Keratinocyte (primary cell): ENCODE measurements around the gene IFT122.

ENCODE experiments used
- EZH2 ChIP-seq: IDR thresholded peaks from one replicate; pipeline ENCODE4 v1.6.1; 2012; ENCODE audit warnings: inconsistent platforms, mild to moderate bottlenecking, low read length, moderate library complexity
- TF ChIP-seq, protein P1 (sequence below), 3 experiments: IDR thresholded peaks in 1 of 3; conservative IDR thresholded peaks in 1 of 3; optimal IDR thresholded peaks in 1 of 3; 2 replicates in 2 of 3; 3 replicates in 1 of 3; pipeline versions ENCODE3 to v1.5.1; 2011; ENCODE audit warnings: low read length in 3 of 3, mild to moderate bottlenecking in 3 of 3, moderate library complexity in 2 of 3, control low read depth in 1 of 3, inconsistent platforms in 1 of 3; ENCODE audit not compliant: insufficient read depth in 2 of 3; ENCODE audit errors: extremely low read depth in 1 of 3

DNA sequence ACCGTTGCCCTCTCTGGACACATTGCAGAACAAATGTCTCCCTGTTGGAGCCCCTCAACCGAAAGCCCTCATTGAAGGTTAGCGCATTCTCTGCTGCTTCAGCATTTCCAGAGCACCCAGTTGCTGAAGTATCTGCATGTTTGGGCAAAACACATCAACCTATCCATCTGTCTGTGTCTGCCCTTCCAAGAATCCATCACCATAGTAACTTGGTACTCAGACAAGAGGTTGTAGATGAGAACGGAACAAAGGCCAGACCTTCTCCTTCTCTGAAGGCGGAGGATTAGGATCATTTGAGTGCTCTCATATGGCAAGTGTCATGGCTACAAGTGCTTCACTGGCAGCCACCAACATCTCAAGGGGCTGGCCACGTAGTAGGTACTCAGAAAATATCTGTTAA is 65.3 kb downstream of the IFT122 start:
- TF ChIP-seq, protein P1, sequence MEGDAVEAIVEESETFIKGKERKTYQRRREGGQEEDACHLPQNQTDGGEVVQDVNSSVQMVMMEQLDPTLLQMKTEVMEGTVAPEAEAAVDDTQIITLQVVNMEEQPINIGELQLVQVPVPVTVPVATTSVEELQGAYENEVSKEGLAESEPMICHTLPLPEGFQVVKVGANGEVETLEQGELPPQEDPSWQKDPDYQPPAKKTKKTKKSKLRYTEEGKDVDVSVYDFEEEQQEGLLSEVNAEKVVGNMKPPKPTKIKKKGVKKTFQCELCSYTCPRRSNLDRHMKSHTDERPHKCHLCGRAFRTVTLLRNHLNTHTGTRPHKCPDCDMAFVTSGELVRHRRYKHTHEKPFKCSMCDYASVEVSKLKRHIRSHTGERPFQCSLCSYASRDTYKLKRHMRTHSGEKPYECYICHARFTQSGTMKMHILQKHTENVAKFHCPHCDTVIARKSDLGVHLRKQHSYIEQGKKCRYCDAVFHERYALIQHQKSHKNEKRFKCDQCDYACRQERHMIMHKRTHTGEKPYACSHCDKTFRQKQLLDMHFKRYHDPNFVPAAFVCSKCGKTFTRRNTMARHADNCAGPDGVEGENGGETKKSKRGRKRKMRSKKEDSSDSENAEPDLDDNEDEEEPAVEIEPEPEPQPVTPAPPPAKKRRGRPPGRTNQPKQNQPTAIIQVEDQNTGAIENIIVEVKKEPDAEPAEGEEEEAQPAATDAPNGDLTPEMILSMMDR (optimal IDR thresholded peaks at IDR 0.05 in 1 of 3, IDR thresholded peaks at IDR 0.05 in 1 of 3, conservative IDR thresholded peaks at IDR 0.05 in 1 of 3; ENCODE audit: extremely low read depth in 1 of 3, insufficient read depth in 2 of 3, low read length in 3 of 3): no peak
- TF ChIP-seq EZH2: no peak
